Measurements from ENCODE around the gene GLRX3.

DNA sequence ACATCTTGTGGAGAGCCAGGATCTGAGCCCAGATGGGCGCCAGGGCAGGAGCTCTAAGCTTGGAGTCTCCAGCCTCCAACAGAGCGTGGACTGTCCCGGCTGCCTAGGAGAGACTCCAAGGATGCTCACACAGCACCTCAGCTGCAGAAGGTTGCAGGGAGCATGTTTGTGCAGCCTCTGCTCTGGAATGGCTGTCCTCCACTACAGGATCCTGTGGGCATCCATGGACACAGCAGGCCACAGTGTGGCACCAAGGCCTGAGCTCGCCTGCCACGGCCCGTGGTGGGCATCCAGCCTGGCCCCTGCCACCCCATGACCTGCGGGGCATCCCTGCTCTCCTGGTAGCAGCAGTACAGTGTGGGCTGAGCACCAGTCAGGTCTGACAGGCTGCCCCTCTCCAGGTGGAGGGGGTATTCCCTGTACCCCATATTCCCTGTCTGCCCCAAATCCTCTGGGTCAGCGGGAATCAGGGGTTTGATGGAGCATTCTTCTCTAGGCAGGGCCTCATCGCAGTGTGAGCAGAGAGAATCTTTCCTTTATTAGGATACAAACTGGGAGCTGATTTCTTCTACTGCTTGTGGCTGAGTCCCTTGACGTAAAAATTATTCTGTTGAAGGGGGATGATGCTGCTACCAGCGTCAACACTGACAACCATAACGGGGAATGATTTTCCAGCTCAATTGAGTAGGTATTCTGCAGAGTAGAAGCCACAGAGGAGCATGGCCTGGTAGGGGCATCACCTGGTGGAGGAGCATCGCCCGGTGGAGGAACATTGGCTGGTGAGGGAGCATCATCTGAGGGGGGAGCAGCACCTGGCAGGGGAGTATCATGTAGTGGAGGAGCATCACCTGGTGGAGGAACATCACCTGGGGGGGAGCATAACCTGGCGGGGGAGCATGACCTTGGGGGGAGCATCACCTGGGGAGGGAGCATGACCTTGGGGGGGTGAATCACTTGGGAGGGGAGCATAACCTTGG is 60.6 kb downstream of the GLRX3 start:
- no peak for TF ChIP-seq ZBTB7A (IDR thresholded peaks at IDR 0.05; ENCODE audit: low read depth)
- TF ChIP-seq, protein P1, sequence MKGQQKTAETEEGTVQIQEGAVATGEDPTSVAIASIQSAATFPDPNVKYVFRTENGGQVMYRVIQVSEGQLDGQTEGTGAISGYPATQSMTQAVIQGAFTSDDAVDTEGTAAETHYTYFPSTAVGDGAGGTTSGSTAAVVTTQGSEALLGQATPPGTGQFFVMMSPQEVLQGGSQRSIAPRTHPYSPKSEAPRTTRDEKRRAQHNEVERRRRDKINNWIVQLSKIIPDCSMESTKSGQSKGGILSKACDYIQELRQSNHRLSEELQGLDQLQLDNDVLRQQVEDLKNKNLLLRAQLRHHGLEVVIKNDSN (IDR thresholded peaks at IDR 0.05) = no peak
- TF ChIP-seq TEAD4 (IDR thresholded peaks at IDR 0.05) = no peak
- TF ChIP-seq, protein P2, sequence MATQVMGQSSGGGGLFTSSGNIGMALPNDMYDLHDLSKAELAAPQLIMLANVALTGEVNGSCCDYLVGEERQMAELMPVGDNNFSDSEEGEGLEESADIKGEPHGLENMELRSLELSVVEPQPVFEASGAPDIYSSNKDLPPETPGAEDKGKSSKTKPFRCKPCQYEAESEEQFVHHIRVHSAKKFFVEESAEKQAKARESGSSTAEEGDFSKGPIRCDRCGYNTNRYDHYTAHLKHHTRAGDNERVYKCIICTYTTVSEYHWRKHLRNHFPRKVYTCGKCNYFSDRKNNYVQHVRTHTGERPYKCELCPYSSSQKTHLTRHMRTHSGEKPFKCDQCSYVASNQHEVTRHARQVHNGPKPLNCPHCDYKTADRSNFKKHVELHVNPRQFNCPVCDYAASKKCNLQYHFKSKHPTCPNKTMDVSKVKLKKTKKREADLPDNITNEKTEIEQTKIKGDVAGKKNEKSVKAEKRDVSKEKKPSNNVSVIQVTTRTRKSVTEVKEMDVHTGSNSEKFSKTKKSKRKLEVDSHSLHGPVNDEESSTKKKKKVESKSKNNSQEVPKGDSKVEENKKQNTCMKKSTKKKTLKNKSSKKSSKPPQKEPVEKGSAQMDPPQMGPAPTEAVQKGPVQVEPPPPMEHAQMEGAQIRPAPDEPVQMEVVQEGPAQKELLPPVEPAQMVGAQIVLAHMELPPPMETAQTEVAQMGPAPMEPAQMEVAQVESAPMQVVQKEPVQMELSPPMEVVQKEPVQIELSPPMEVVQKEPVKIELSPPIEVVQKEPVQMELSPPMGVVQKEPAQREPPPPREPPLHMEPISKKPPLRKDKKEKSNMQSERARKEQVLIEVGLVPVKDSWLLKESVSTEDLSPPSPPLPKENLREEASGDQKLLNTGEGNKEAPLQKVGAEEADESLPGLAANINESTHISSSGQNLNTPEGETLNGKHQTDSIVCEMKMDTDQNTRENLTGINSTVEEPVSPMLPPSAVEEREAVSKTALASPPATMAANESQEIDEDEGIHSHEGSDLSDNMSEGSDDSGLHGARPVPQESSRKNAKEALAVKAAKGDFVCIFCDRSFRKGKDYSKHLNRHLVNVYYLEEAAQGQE (IDR thresholded peaks at IDR 0.05; ENCODE audit: low read depth) = no peak
- TF ChIP-seq, protein P3, sequence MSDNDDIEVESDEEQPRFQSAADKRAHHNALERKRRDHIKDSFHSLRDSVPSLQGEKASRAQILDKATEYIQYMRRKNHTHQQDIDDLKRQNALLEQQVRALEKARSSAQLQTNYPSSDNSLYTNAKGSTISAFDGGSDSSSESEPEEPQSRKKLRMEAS (IDR thresholded peaks at IDR 0.05) = no peak
- no peak for TF ChIP-seq YY1 (IDR thresholded peaks at IDR 0.05; ENCODE audit: low read depth)
- TF ChIP-seq EP300 (IDR thresholded peaks at IDR 0.05; ENCODE audit: borderline replicate concordance) = no peak
- no peak for TF ChIP-seq TAF1 (IDR thresholded peaks at IDR 0.05; ENCODE audit: low read depth)
- no peak for TF ChIP-seq RAD21 (IDR thresholded peaks at IDR 0.05; ENCODE audit: low read depth)
- no peak for TF ChIP-seq FOXM1 (IDR thresholded peaks at IDR 0.05; ENCODE audit: borderline replicate concordance, low read depth)
- TF ChIP-seq EGR1 (IDR thresholded peaks at IDR 0.05) = no peak
- no peak for TF ChIP-seq CEBPB (IDR thresholded peaks at IDR 0.05)
- no peak for TF ChIP-seq CREB1 (IDR thresholded peaks at IDR 0.05; ENCODE audit: low read depth)
- TF ChIP-seq NFIC (IDR thresholded peaks at IDR 0.05) = no peak

All from Ishikawa (cell line).